ENCODE measurements around the gene KANK3. TPM values are rescaled to one million over a fixed set of nuclear protein-coding genes. Genes with fewer than 3 reads are reported as not detected.
"Not testable (repeated sequence)": the region's sequence is repeated elsewhere in the genome, so short reads cannot be mapped to it uniquely, and the experiment has no call there.

KANK3 gene
- total and polyA plus RNA-seq, 2 donors (not counting 1 experiment from before 2014, with no cell fraction given): 0.17 to 0.23 TPM

DNA sequence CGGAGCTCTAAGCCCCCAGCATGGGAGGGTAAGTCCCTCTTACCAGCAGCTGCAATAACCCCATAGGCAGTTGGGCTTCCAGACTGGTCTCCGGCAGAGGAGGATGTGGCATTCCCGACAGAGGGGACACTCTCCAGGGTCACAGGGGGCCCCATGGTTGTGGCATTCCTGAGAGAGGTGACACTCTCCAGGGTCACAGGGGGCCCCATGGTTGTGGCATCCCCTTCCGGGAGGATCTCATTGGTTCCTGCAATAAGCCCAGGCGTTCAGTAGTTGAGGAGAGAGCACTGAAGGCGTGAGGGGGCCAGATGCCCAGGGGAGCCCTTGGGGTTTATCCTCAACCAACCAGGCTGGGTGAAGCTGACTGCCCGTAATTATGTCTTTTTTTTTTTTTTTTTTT, 40.3 kb downstream of the KANK3 start:
- H3K27ac ChIP-seq (ENCODE audit: insufficient read depth, low read length): no peak overlapping the region
- no peaks in the 10 kb centered on the region for H3K9me3 ChIP-seq (ENCODE audit: control insufficient read depth, insufficient read depth, low read depth, low read length)
- TF ChIP-seq, protein P1, sequence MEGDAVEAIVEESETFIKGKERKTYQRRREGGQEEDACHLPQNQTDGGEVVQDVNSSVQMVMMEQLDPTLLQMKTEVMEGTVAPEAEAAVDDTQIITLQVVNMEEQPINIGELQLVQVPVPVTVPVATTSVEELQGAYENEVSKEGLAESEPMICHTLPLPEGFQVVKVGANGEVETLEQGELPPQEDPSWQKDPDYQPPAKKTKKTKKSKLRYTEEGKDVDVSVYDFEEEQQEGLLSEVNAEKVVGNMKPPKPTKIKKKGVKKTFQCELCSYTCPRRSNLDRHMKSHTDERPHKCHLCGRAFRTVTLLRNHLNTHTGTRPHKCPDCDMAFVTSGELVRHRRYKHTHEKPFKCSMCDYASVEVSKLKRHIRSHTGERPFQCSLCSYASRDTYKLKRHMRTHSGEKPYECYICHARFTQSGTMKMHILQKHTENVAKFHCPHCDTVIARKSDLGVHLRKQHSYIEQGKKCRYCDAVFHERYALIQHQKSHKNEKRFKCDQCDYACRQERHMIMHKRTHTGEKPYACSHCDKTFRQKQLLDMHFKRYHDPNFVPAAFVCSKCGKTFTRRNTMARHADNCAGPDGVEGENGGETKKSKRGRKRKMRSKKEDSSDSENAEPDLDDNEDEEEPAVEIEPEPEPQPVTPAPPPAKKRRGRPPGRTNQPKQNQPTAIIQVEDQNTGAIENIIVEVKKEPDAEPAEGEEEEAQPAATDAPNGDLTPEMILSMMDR (conservative IDR thresholded peaks at IDR 0.05 in 1 of 2, IDR thresholded peaks at IDR 0.05 in 1 of 2; ENCODE audit: low read depth in 1 of 2, low read length in 2 of 2): no peak
- TF ChIP-seq EZH2 (IDR thresholded peaks at IDR 0.05; ENCODE audit: low read length, missing control alignments): no peak
- no peak overlapping the region for H3K9ac ChIP-seq (ENCODE audit: insufficient read depth, low read length)
- H4K20me1 ChIP-seq (ENCODE audit: control insufficient read depth, extremely low read depth, insufficient read depth, low read length): no peaks in the 10 kb centered on the region
- no peaks in the 10 kb centered on the region for H3K79me2 ChIP-seq (ENCODE audit: control insufficient read depth, insufficient read depth, low read length)
- H3K4me2 ChIP-seq (ENCODE audit: extremely low read depth, insufficient read depth, low read length): no peak overlapping the region
- no peaks in the 10 kb centered on the region for H3K36me3 ChIP-seq (ENCODE audit: control insufficient read depth, insufficient read depth, low read length)
- H3K27me3 ChIP-seq (ENCODE audit: control insufficient read depth, insufficient read depth, low read length): no peaks in the 10 kb centered on the region
- H3K4me3 ChIP-seq (replicated peaks in 1 of 4; ENCODE audit: control extremely low read depth in 1 of 4, insufficient read depth in 1 of 4, low read depth in 3 of 4, low read length in 4 of 4): no peak overlapping the region
- H2AFZ ChIP-seq (ENCODE audit: low read length): no peak overlapping the region
- H3K4me1 ChIP-seq (ENCODE audit: control insufficient read depth, extremely low read depth, insufficient read depth, low read length): peaks cover 5% of the 10 kb centered on the region
- DNase-seq (ENCODE audit: low read depth in 2 of 2): no peak

- no peaks in the 10 kb centered on the region for H3K36me3 ChIP-seq (ENCODE audit: control insufficient read depth, insufficient read depth, low read length)
- no peak for DNase-seq (ENCODE audit: low read depth in 2 of 2)
- H4K20me1 ChIP-seq (ENCODE audit: control insufficient read depth, extremely low read depth, insufficient read depth, low read length): no peaks in the 10 kb centered on the region
- no peak overlapping the region for H3K4me2 ChIP-seq (ENCODE audit: extremely low read depth, insufficient read depth, low read length)
- H3K9ac ChIP-seq (ENCODE audit: insufficient read depth, low read length): no peak overlapping the region
- no peaks in the 10 kb centered on the region for H3K27me3 ChIP-seq (ENCODE audit: control insufficient read depth, insufficient read depth, low read length)
- peaks cover 1% of the 10 kb centered on the region for H3K4me1 ChIP-seq (ENCODE audit: control insufficient read depth, extremely low read depth, insufficient read depth, low read length)
- no peak overlapping the region for H2AFZ ChIP-seq (ENCODE audit: low read length)
- H3K9me3 ChIP-seq (ENCODE audit: control insufficient read depth, insufficient read depth, low read depth, low read length): no peaks in the 10 kb centered on the region
- no peaks in the 10 kb centered on the region for H3K79me2 ChIP-seq (ENCODE audit: control insufficient read depth, insufficient read depth, low read length)
- TF ChIP-seq, protein P1 (conservative IDR thresholded peaks at IDR 0.05 in 1 of 2, IDR thresholded peaks at IDR 0.05 in 1 of 2; ENCODE audit: low read depth in 1 of 2, low read length in 2 of 2): no peak
- no peak for TF ChIP-seq EZH2 (IDR thresholded peaks at IDR 0.05; ENCODE audit: low read length, missing control alignments)
- H3K27ac ChIP-seq (ENCODE audit: insufficient read depth, low read length): no peak overlapping the region
- H3K4me3 ChIP-seq (replicated peaks in 1 of 4; ENCODE audit: control extremely low read depth in 1 of 4, insufficient read depth in 1 of 4, low read depth in 3 of 4, low read length in 4 of 4): no peak overlapping the region
Measured at GRCh38 chr19:8302357-8302691, 40.7 kb downstream of the KANK3 start.

- H2AFZ ChIP-seq (ENCODE audit: low read length); H3K79me2 ChIP-seq (ENCODE audit: control insufficient read depth, insufficient read depth, low read length); DNase-seq (ENCODE audit: low read depth in 2 of 2); H3K4me3 ChIP-seq (replicated peaks in 1 of 4; ENCODE audit: control extremely low read depth in 1 of 4, insufficient read depth in 1 of 4, low read depth in 3 of 4, low read length in 4 of 4); H3K27ac ChIP-seq (ENCODE audit: insufficient read depth, low read length); H3K9me3 ChIP-seq (ENCODE audit: control insufficient read depth, insufficient read depth, low read depth, low read length); H3K4me2 ChIP-seq (ENCODE audit: extremely low read depth, insufficient read depth, low read length); H3K27me3 ChIP-seq (ENCODE audit: control insufficient read depth, insufficient read depth, low read length); H3K9ac ChIP-seq (ENCODE audit: insufficient read depth, low read length); H4K20me1 ChIP-seq (ENCODE audit: control insufficient read depth, extremely low read depth, insufficient read depth, low read length); H3K36me3 ChIP-seq (ENCODE audit: control insufficient read depth, insufficient read depth, low read length); H3K4me1 ChIP-seq (ENCODE audit: control insufficient read depth, extremely low read depth, insufficient read depth, low read length): not testable (repeated sequence)
Measured at GRCh38 chr19:8291337-8291736, 51.7 kb downstream of the KANK3 start.

DNA sequence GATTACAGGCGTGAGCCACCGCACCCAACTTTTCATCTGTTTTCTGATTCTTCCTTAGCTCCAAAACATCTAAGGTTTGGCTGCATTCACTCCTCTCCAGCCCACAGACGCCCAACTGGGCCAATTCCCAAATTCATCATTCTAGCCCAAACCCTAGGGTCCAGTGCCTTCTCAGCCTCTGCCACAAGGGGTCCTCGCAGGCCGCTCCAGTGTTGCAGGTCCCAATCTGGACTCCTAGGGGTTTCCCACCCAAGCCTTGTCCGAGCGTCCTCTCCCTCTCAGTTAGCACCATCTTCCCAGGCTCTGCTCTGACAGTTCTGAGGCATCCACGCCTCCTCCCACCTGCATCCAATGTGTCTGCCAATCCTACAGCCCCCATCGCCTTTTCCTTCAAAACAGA, 66.6 kb downstream of the KANK3 start:
- not testable (repeated sequence) for H3K27ac ChIP-seq (ENCODE audit: insufficient read depth, low read length); H4K20me1 ChIP-seq (ENCODE audit: control insufficient read depth, extremely low read depth, insufficient read depth, low read length); H3K9ac ChIP-seq (ENCODE audit: insufficient read depth, low read length); H3K4me1 ChIP-seq (ENCODE audit: control insufficient read depth, extremely low read depth, insufficient read depth, low read length); H3K27me3 ChIP-seq (ENCODE audit: control insufficient read depth, insufficient read depth, low read length); DNase-seq (ENCODE audit: low read depth in 2 of 2); H3K4me2 ChIP-seq (ENCODE audit: extremely low read depth, insufficient read depth, low read length); H3K9me3 ChIP-seq (ENCODE audit: control insufficient read depth, insufficient read depth, low read depth, low read length); H3K4me3 ChIP-seq (replicated peaks in 1 of 4; ENCODE audit: control extremely low read depth in 1 of 4, insufficient read depth in 1 of 4, low read depth in 3 of 4, low read length in 4 of 4); H3K79me2 ChIP-seq (ENCODE audit: control insufficient read depth, insufficient read depth, low read length); H3K36me3 ChIP-seq (ENCODE audit: control insufficient read depth, insufficient read depth, low read length); H2AFZ ChIP-seq (ENCODE audit: low read length)

Other genes with a start within 250 kb of the KANK3 start
- gene FBN3, start 193.7 kb downstream of the KANK3 start, total RNA-seq: under 0.01 TPM in 1 of 2 replicates, not detected in the other
- gene FBN3, start 193.7 kb downstream of the KANK3 start, polyA plus RNA-seq: not detected in 2 replicates
- gene CERS4, start 133.9 kb downstream of the KANK3 start, total RNA-seq: 17.0 and 27.0 TPM in 2 replicates
- gene CERS4, start 133.9 kb downstream of the KANK3 start, polyA plus RNA-seq: 0.74 and 1.5 TPM in 2 replicates
- gene CD320, start 34.9 kb downstream of the KANK3 start, total RNA-seq: 9.8 and 22.6 TPM in 2 replicates
- 13.9 and 29.1 TPM in 2 replicates for gene CD320, start 34.9 kb downstream of the KANK3 start, polyA plus RNA-seq
- 19.3 and 33.7 TPM in 2 replicates for gene NDUFA7, start 21.9 kb downstream of the KANK3 start, total RNA-seq
- gene NDUFA7, start 21.9 kb downstream of the KANK3 start, polyA plus RNA-seq: 20.9 and 25.5 TPM in 2 replicates
- 216 and 254 TPM in 2 replicates for gene RPS28, start 21.8 kb downstream of the KANK3 start, total RNA-seq
- 286 and 331 TPM in 2 replicates for gene RPS28, start 21.8 kb downstream of the KANK3 start, polyA plus RNA-seq
- 1.7 and 6.7 TPM in 2 replicates for gene ANGPTL4, start 20.9 kb upstream of the KANK3 start, total RNA-seq
- 6.0 and 6.6 TPM in 2 replicates for gene ANGPTL4, start 20.9 kb upstream of the KANK3 start, polyA plus RNA-seq
- gene RAB11B, start 47.1 kb upstream of the KANK3 start, total RNA-seq: 46.2 and 47.0 TPM in 2 replicates
- gene RAB11B, start 47.1 kb upstream of the KANK3 start, polyA plus RNA-seq: 27.8 and 34.8 TPM in 2 replicates
- gene MARCHF2, start 70.0 kb upstream of the KANK3 start, total RNA-seq: 57.5 and 90.8 TPM in 2 replicates
- gene MARCHF2, start 70.0 kb upstream of the KANK3 start, polyA plus RNA-seq: 16.8 and 19.4 TPM in 2 replicates
- gene HNRNPM, start 101.7 kb upstream of the KANK3 start, total RNA-seq: 36.2 and 51.5 TPM in 2 replicates
- gene HNRNPM, start 101.7 kb upstream of the KANK3 start, polyA plus RNA-seq: 104 and 136 TPM in 2 replicates
- gene PRAM1, start 159.4 kb upstream of the KANK3 start, total RNA-seq: not detected in 2 replicates
- not detected in 2 replicates for gene PRAM1, start 159.4 kb upstream of the KANK3 start, polyA plus RNA-seq
- gene ZNF414, start 170.9 kb upstream of the KANK3 start, total RNA-seq: 2.8 and 4.0 TPM in 2 replicates
- 2.9 and 3.4 TPM in 2 replicates for gene ZNF414, start 170.9 kb upstream of the KANK3 start, polyA plus RNA-seq
- under 0.01 and 0.17 TPM in 2 replicates for gene MYO1F, start 234.2 kb upstream of the KANK3 start, total RNA-seq
- 0.03 and 0.08 TPM in 2 replicates for gene MYO1F, start 234.2 kb upstream of the KANK3 start, polyA plus RNA-seq

Data from fibroblast of lung (primary cell).